ENCODE results near the gene NSD1.

Gene NSD1

DNA sequence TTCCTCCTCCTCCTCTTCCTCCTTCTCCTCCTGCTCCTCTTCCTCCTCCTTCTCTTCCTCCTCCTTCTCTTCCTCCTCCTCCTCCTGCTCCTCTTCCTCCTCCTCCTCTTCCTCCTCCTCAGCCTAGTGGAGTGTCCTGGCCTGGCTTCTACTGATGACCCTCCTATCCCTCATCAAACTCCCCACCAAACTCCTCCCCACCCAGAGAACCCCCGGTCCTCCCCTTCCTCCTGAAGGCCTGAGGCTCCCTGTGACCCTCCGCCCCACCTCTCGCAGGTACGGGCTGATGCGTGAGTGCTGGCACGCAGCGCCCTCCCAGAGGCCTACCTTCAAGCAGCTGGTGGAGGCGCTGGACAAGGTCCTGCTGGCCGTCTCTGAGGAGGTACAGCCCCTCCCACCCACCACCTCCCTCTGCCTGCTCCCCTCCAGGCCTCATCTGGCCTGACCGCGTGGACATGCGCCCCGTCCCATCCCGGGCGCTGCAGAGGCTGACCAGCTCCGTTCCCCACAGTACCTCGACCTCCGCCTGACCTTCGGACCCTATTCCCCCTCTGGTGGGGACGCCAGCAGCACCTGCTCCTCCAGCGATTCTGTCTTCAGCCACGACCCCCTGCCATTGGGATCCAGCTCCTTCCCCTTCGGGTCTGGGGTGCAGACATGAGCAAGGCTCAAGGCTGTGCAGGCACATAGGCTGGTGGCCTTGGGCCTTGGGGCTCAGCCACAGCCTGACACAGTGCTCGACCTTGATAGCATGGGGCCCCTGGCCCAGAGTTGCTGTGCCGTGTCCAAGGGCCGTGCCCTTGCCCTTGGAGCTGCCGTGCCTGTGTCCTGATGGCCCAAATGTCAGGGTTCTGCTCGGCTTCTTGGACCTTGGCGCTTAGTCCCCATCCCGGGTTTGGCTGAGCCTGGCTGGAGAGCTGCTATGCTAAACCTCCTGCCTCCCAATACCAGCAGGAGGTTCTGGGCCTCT is 36.3 kb upstream of the NSD1 start:
- no peak for DNase-seq (ENCODE audit: low read depth)

DNA sequence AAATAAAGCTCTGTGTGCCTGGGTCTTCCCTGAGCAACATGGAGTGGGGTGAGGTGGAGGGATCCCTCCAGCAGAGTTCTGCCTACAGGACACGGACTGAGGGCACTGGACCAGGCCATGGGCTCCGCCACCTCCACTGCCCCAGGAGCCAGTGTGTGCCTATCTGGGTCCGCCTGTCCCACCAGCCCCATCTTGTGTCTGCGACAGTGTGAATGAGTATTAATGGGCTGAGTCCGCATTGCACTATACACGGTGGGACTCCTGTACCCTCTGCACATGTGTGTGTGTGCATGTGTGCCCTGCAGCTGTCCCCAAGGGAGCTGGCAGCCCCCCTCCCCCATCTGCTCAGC is 35.5 kb upstream of the NSD1 start:
- DNase-seq (ENCODE audit: low read depth): no peak

DNA sequence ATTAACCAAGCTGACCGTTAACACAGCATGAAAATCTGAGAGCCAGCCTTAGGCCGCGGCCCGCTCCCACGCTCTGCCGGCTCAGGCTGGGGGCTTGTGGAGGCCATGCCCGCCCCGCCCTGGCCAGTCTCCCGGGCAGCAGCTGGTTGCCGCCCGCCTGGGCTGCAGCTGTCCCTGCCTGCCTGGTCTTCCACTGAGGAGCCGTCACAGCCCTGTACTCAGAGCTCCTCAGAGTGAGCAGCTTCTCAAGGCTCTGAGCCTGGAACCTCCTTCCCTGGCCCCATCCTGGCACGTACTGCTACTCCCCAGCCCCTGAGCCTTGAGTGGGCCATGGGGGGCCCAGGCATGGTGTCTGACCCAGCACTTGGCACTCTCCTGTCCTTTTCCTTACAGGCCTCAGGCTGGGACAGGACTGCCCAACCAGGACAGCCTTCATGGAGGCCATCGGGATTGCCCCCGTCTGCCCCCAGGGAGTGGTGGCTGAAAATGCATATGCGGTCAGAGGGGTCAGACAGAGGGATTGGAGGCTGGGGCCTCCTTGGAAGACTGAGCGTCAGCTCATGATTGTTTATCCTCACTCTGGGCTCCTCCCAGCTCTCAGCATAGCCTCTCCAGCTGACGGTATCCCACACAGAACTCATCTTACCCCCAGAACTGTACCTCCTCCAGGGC is 35.0 kb upstream of the NSD1 start:
- DNase-seq (ENCODE audit: low read depth): no peak

DNA sequence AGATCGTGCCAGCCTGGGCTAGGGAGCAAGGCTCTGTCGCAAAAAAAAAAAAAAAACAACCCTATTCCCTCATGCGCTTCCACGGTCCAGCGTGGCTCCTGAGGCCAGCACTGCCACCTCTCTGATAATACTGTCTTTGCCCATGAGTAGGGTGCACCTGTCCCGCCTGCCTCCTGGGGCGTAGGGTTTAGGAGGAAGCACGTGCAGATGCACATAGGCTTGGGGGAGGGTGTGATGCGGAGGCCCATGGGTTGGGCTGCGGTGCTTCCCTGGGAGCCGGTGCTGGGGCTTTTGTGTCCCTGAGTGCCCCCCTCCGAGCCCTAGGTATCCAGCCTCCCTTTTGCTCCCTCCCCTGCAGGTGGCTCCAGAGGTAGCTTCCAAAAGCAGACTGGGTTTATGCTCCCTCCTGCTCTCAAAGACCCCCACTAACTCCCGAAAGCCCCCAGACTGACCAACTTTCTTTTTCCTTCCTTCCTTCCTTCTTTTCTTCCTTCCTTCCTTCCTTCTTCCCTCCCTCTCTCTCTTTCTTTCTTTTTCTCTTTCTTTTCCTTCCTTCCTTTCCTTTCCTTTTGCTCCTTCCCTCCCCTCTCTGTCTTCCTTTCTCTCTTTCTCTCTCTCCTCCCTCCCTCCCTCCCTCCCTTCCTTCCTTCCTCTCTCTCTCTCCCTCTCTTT is 34.0 kb upstream of the NSD1 start:
- DNase-seq (ENCODE audit: low read depth): no peak

DNA sequence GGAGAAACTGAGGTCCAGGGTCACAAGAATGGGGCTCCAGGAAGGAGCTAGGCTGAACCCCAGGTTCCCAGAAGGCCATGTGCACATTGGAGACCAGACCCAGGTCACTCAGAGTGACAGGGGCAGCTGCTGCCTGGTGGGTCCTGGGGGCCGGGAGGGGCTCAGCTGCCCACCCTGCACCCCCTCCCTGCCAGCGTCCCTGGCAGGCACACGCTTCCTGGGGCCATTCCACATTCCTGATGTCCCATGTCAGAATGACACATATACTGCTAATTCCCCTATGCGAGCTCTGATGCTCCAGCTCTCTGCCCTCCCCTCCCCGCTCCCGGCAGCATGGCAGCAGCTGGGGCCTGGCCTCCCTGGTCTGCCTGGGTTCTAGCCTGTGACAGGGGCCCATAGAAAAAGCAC is 32.9 kb upstream of the NSD1 start:
- DNase-seq (ENCODE audit: low read depth): no peak

DNA sequence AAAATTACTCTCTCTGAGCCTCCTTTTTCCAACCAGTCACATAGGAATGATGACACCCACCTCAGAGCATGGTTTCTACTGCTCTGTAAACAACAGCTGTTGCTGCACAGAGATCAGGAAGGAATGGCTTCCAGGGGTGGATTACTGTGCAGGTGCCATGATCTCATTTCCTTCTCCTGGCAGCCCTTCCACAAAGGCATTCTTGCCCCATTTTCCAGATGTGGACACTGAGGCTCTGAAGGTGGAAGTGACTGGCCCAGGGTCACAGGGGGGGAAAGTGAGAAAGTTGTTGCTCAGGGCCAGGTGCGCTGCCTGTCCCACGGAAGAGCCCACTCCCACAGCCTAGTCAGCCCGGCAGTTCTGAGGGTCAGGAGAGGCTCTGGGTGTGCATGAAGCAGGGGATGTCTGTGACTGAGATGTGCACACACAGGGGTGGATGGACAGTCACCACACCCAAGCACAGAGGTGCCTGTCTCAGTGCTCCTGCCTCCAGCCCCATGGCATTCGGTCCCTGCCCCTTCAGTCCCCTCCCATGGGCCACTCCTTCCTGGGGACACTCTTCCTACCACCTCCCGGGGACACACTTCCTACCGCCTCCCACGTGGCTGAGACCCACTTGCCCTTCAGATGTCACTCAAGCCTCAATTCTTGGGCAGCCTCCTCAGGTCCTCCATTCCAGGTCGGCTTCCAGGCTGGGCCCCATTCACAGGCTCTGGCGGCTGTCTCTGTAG is 29.9 kb upstream of the NSD1 start:
- no peak for DNase-seq (ENCODE audit: low read depth)

DNA sequence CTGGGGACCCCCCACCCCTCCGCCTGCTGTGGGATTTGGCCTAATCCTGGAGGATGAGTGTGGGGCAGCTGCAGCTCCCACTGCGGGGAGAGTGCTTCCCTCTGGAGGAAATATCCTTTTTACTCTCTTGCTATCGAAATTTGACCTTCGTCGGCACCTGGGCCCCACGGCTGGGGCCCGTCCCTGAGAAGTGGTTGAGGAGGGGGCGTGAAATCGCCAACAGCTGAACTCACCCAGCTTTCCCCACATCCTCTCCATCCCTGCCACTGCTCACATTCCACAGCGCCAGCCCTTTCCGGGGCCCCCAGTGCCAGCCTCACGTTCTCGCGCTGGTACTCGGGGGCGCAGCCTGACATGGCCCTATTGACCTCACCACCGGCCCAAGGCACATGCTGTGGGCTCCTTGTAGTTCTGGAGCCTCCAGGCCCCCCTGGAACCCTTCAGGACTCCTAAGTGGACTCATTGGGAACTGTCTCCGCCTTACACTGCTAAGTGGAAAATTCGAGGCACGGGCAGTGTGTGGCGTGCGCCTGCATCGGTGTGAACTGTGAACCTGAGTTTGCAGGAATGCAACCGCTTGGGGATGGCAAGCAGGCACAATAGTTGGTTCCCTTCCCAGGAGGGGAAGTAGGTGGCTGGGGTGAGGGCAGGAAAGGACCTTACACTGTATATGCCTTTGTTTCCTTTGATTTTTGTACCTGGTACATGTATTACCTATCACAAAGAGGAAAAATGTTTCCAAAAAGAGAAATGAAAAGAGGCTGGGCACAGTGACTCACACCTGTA is 27.7 kb upstream of the NSD1 start:
- DNase-seq (ENCODE audit: low read depth): no peak

DNA sequence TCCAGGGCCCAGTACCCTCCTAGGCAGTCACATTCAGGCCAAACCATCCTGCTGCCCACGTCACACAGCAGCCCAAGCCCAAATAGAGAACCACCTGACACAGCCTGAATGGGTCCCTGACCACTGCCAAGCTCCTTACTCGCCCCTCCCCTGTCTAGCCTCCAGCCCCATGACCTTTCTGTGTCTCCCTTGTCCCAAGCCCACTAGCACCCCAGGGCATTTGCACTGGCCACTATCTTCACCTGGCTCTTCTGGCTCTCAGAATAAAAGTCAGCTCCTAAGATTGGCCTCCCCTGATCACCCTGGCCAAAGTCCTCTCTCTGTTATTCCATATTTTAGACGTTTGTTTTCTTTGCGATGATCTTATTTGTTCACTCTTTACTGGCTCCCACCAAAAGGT is 26.4 kb upstream of the NSD1 start:
- no peak for DNase-seq (ENCODE audit: low read depth)

DNA sequence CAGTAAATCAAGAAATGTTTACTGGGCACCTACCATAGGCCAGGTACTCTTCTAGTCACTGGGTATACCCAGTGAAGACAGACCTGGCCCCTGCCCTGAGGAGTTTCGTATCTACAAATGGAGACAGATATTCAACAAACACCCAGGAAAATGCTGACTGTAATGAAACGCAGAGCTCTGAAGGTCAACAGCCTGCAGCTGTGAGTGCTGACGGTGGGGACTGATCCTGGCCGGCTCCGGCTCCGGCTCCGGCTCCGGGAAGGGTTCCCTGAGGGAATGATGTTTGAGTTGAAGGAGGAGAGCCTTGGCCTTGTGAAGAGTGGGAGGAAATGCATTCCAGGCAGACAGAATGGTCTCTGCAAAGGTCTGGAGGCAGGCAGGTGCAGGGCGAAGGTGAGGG is 23.8 kb upstream of the NSD1 start:
- DNase-seq (ENCODE audit: low read depth): no peak

DNA sequence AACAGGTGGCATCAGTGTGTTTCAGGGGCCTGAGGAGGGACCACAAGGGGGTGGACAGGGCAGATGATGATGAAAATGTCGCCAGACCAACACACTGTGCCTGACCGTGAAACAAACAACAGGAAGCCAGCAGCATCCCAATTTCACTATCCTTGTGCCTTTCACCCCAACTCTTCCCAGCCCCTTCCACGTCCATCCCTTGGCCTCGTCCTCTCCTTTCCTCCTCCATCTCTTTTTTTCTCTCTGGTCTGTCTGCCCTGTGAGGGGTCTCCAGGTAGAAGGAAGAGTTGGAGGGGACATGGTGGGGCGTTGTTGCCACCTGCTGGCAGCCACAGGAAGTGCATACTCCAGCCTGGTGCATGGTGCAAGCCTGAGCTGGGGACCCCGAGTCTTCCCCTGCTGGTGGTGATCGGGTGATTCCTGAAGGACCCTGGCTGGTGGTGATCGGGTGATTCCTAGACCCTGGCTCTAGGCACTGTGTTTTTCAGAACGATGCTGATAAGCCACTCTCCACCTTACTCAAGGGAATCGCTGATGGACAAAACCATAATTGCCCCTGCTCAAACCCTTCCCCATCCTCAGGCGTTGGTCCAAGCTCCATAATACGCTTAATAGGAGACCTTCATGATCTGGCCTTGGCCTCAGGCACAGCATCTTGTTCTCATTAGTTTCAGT is 21.7 kb upstream of the NSD1 start:
- DNase-seq (ENCODE audit: low read depth): no peak

DNA sequence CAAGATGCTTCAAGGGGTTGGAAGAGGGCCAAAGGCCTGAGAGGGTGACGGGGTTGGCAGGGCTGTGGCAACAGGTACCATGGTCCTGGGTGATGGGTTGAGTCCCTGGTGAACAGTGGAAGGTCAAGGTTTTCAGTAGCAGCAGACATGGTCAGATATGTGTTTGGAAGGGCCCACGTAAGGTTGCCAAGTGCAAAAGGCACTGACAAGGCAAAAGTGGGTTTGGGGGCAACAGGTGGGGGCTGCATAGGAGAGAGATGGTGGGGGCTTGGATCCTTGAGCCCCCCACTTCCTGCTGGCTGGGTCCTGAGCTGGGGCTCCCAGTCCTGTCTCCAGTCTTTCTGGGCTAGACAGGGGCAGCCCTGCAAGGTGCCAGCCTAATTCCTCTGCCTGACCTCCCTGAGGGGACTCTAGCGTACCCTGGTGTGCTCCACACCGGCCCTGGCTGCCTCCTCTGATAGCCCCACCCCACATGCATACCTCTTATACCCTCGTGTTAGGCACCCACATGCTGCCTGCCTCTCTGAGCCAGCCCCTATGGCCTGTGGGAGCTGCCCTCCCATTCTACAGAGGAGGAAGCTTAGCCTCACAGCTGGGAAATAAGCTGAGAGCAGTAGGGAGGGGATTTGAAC is 20.9 kb upstream of the NSD1 start:
- no peak for DNase-seq (ENCODE audit: low read depth)

DNA sequence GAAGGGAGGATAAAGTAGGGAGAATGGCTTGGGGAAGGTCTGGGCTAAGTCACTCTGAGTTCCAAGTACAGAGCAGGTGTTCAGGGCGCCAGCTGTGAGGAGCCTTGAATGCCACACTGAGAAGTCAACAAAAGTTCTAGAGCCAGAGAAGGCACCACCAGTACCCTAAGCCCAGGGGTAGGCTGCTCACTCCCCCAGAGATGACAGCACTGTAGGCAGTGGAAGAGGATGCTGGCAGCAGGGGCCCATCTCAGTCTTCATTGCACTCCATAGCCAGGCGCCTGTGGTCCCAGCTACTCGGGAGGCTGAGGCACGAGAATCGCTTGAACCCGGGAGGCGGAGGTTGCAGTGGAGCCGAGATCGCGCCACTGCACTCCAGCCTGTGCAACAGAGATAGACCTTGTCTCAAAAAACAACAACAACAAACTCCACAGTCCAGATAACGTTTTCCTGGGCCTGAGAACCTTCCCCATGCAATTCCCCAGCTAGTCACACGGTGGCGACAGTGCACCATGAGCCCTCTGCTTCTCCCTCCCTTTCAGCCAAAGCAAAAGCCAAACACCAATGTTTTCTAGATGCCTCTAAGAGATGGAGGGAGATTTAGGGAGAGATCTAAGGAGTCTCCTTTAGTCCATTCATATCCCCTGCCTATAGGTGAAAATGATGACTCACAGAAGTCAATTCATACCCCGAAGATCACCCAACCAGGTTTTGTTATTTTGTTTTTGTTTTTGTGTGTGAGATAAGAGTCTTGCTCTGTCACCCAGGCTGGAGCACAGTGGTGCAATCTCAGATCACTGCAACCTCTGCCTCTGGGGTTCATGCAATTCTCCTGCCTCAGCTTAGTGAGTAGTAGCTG is 19.8 kb upstream of the NSD1 start:
- peak; percentile 35 for DNase-seq (ENCODE audit: low read depth)

DNA sequence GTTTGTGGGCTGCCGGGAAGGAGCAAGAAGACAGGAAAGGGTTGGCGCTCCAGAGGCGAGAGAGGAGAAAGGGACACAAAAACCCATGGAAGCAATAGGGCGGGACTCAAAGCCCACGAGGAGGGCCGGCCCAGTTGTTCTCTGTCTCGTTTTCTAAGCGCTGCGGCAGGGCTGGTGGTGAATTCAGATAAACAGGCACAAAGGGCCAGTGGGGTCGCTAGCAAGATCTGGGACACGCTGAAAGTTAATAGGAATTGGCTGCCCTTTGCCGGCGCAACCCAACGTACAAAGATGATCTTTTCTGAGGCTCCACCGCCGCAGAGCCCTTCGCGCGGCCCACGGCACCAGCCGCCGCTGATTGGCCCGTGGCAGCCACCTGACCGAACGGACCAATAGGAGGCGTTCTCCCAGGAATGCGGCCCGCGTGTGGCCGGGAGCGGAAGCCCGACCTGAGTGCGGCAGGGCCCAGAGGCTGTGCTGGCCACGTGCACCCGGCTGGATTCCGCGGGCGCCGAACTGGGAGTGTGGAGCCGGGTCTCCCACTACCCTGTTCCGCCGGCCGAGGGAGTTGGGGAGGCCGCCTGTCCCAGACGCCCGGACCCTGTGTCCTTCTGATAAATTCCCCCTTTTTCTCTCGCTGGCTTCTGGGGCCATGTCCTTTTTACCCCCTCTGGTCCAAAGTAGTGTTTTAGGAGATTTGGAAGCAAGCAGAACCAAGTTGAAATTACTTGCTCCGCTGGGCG is 16.8 kb upstream of the NSD1 start:
- DNase-seq (ENCODE audit: low read depth): peak; percentile 36

DNA sequence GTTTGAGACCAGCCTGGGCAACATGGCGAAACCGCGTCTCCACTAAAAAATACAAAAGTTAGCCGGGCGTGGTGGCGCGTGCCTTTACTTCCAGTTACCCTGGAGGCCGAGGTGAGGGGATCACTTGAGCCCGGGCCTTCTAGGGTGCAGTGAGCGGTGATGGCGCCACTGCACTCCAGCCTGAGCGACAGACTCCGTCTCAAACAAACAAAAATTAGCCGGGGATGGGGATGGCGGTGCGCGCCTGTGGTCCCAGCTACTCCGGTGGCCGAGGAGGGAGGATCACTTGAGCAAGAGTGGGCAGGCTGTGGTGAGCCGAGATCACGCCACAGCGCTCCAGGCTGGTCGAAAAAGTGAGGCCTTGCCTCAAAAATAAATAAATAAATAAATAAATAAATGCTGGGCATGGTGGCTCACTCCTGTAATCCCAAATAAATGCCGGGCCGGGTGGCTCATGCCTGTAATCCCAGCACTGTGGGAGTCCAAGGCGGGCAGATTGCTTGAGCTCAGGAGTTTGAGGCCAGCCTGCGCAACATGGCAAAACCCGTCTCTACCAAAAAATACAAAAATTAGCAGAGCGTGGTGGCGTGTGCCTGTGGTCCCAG is 16.0 kb upstream of the NSD1 start:
- no peak for DNase-seq (ENCODE audit: low read depth)

DNA sequence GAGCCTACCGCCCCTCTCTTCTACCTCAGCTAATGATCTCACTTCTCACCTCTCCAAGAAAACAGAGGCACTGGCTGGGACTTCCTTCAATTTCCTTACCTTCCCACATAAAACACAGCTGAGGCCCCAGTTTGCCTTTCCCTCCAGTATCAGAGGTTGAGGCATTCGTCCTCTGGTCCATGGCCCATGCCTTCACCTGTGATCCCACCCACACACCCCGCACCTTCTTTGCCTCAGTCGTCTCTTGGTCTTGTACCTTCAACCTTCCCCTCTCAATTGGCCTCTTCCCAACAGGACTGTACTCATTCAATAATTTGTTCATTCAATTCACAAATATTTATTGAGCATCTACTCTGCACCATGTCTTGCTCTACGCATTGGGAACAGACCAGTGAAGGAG is 11.0 kb upstream of the NSD1 start:
- no peak for DNase-seq (ENCODE audit: low read depth)

DNA sequence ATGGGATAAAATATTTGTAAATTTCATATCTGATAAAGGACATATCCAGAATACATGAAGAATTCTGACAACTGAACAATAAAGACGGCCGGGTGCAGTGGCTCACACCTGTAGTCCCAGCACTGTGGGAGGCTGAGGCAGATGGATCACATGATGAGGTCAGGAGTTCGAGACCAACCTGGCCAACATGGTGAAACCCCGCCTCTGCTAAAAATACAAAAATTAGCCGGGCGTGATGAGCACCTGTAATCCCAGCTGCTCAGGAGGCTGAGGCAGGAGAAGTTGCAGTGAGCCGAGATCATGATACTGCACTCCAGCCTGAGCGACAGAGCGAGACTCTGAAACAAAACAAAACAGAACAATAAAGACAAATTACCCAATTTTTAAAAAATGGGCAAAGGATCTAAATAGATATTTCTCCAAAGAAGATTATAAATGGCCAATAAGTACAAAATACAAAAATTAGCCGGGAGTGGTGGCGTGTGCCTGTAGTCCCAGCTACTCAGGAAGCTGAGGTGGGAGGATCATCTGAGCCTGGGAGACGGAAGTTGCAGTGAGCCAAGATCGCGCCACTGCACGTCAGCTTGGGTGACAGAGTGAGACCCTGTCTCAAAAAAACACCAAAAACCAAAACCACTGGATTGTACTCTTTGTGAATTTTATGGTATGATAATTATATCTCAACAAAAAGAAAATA is 9.6 kb upstream of the NSD1 start:
- DNase-seq (ENCODE audit: low read depth): no peak

DNA sequence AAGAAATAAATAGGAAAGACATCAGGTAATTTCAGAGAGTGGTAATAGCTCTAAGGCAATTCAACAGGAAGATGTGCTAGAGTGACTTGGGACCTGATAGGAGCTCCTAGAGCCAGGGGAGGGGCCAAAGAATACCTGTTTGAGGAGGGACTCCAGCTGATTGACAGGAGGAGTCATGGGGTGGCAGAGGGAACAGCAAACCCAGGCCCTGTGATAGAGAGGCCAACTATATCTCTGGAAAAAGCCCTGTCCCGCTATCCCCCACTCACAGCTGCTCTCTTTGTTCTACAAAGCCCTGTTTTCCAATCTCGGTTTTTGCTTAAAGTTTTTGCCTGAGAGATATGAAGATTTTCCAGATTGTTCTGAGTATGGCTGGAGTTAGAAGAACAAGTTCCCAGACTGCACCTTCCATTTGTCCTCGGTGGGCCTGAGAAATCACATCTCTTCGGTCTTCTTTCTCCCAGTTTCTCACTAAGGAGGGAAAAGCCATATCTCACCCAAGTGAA is 9.0 kb upstream of the NSD1 start:
- no peak for DNase-seq (ENCODE audit: low read depth)

DNA sequence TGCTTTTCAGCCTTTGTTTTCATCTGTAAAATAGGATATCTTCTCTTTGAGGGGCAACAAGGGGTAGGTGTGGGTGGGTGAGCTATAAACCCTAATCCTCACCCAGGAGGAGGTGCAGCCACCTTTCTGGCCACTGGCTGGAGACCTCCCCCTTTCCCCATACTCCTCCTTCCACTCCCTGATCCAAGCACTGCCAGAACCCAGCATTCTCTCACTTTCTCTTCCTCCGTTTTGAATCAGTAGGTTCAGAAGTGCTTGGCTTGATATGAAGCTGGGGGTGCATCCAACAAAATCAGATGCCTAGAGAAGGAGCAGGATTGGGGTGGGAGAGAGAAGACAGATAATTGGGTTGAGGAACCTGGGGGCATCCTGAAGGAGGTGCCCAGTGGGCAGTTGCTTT is 6.8 kb upstream of the NSD1 start:
- no peak for DNase-seq (ENCODE audit: low read depth)

All from non-pigmented ciliary epithelial cell (primary cell).